Measurements from ENCODE around the gene ZBTB7A.
A peak's percentile ranks its signal among the peaks of the same experiment; 100 is the strongest.

The ZBTB7A gene

GRCh38 chr19:4068047-4068966 is 1.6 kb upstream of the ZBTB7A start:
- H3K79me2 ChIP-seq (ENCODE audit: insufficient read depth, low read depth) = peaks cover 17% of the 10 kb centered on the region
- no peaks in the 10 kb centered on the region for H3K36me3 ChIP-seq (ENCODE audit: insufficient read depth)
- H2AFZ ChIP-seq (ENCODE audit: low read depth) = no peak overlapping the region; the same call in 1 of the 2 replicates
- no peak overlapping the region for H3K27ac ChIP-seq
- H3K27me3 ChIP-seq (ENCODE audit: insufficient read depth, low read depth) = peaks cover 20% of the 10 kb centered on the region
- H3K4me3 ChIP-seq (IDR thresholded peaks at IDR 0.05; ENCODE audit: insufficient read depth, low read depth, low read length) = no peak overlapping the region
- peaks cover 1% of the 10 kb centered on the region; the same call in 1 of the 2 replicates for H4K20me1 ChIP-seq (ENCODE audit: insufficient read depth)
- peaks cover 16% of the 10 kb centered on the region for H3K4me1 ChIP-seq (ENCODE audit: low read depth, poor library complexity, severe bottlenecking)
- peak overlapping the region; percentile 54 for H3K4me2 ChIP-seq
- H3K9ac ChIP-seq = no peak overlapping the region
- TF ChIP-seq CTCF (conservative IDR thresholded peaks at IDR 0.05; ENCODE audit: low read depth, low read length) = no peak

- H3K27me3 ChIP-seq (ENCODE audit: insufficient read depth, low read depth) = peaks cover 20% of the 10 kb centered on the region
- H3K79me2 ChIP-seq (ENCODE audit: insufficient read depth, low read depth) = peaks cover 25% of the 10 kb centered on the region
- H3K4me2 ChIP-seq = peak overlapping the region; percentile 54
- no peak for TF ChIP-seq CTCF (conservative IDR thresholded peaks at IDR 0.05; ENCODE audit: low read depth, low read length)
- peak overlapping the region; percentile 60; the same call in 1 of the 2 replicates for H3K9ac ChIP-seq
- H3K36me3 ChIP-seq (ENCODE audit: insufficient read depth) = no peaks in the 10 kb centered on the region
- H3K4me1 ChIP-seq (ENCODE audit: low read depth, poor library complexity, severe bottlenecking) = peaks cover 22% of the 10 kb centered on the region
- H3K27ac ChIP-seq = no peak overlapping the region
- peaks cover 8% of the 10 kb centered on the region; the same call in 1 of the 2 replicates for H4K20me1 ChIP-seq (ENCODE audit: insufficient read depth)
- peak overlapping the region; percentile 66 for H2AFZ ChIP-seq (ENCODE audit: low read depth)
- H3K4me3 ChIP-seq (IDR thresholded peaks at IDR 0.05; ENCODE audit: insufficient read depth, low read depth, low read length) = no peak overlapping the region
Observed at GRCh38 chr19:4067396-4068046, 822 bp upstream of the ZBTB7A start.

GRCh38 chr19:4066176-4066606 is 508 bp downstream of the ZBTB7A start:
- Histone ChIP-seq H3K4me1 (ENCODE audit: low read depth, poor library complexity, severe bottlenecking) (peaks cover 22% of the 10 kb centered on the region), H3K36me3 (ENCODE audit: insufficient read depth) (no peaks in the 10 kb centered on the region), H4K20me1 (ENCODE audit: insufficient read depth) (peaks cover 16% of the 10 kb centered on the region; the same call in 1 of the 2 replicates), H3K4me2 (0 out of 2 replicates have a peak overlapping the region, but pooled peaks have one; percentile 21), H3K9ac (peak overlapping the region; percentile 60; the same call in 1 of the 2 replicates), H3K4me3 (IDR thresholded peaks at IDR 0.05; ENCODE audit: insufficient read depth, low read depth, low read length) (no peak overlapping the region), H3K27ac (no peak overlapping the region; the same call in 1 of the 2 replicates), H3K27me3 (ENCODE audit: insufficient read depth, low read depth) (peaks cover 13% of the 10 kb centered on the region), H2AFZ (ENCODE audit: low read depth) (peak overlapping the region; percentile 41; the same call in 1 of the 2 replicates), H3K79me2 (ENCODE audit: insufficient read depth, low read depth) (peaks cover 38% of the 10 kb centered on the region)
- no peak for TF ChIP-seq CTCF (conservative IDR thresholded peaks at IDR 0.05; ENCODE audit: low read depth, low read length)

- no peak overlapping the region for H3K4me3 ChIP-seq (IDR thresholded peaks at IDR 0.05; ENCODE audit: insufficient read depth, low read depth, low read length)
- no peak overlapping the region for H2AFZ ChIP-seq (ENCODE audit: low read depth)
- H3K27ac ChIP-seq = no peak overlapping the region
- peaks cover 22% of the 10 kb centered on the region for H3K4me1 ChIP-seq (ENCODE audit: low read depth, poor library complexity, severe bottlenecking)
- peaks cover 20% of the 10 kb centered on the region; the same call in 1 of the 2 replicates for H4K20me1 ChIP-seq (ENCODE audit: insufficient read depth)
- TF ChIP-seq CTCF (conservative IDR thresholded peaks at IDR 0.05; ENCODE audit: low read depth, low read length) = no peak
- H3K27me3 ChIP-seq (ENCODE audit: insufficient read depth, low read depth) = peaks cover 13% of the 10 kb centered on the region
- no peak overlapping the region for H3K9ac ChIP-seq
- no peaks in the 10 kb centered on the region for H3K36me3 ChIP-seq (ENCODE audit: insufficient read depth)
- peaks cover 44% of the 10 kb centered on the region for H3K79me2 ChIP-seq (ENCODE audit: insufficient read depth, low read depth)
- H3K4me2 ChIP-seq = no peak overlapping the region
Observed at GRCh38 chr19:4065430-4066175, 1.1 kb downstream of the ZBTB7A start.

Data from KMS-11 (cell line).